A549 treated with CORT108297 at 1 μM for 4 hours (cell line): ENCODE measurements around the gene CENPL. TPM values are rescaled to one million over a fixed set of nuclear protein-coding genes. Genes with fewer than 3 reads are reported as not detected.

ENCODE experiments used
- total RNA-seq: library from RNA; stranded (reverse); fragments of 200-300 nt; extraction: Qiagen RNA extraction; gene quantifications from 5 replicates; pipeline ENCODE4 v1.2.3, GENCODE V29; 2022

CENPL gene, protein sequence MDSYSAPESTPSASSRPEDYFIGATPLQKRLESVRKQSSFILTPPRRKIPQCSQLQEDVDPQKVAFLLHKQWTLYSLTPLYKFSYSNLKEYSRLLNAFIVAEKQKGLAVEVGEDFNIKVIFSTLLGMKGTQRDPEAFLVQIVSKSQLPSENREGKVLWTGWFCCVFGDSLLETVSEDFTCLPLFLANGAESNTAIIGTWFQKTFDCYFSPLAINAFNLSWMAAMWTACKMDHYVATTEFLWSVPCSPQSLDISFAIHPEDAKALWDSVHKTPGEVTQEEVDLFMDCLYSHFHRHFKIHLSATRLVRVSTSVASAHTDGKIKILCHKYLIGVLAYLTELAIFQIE
- total RNA-seq: 11.8 to 12.7 TPM (median 12.5 TPM) in 5 replicates

DNA sequence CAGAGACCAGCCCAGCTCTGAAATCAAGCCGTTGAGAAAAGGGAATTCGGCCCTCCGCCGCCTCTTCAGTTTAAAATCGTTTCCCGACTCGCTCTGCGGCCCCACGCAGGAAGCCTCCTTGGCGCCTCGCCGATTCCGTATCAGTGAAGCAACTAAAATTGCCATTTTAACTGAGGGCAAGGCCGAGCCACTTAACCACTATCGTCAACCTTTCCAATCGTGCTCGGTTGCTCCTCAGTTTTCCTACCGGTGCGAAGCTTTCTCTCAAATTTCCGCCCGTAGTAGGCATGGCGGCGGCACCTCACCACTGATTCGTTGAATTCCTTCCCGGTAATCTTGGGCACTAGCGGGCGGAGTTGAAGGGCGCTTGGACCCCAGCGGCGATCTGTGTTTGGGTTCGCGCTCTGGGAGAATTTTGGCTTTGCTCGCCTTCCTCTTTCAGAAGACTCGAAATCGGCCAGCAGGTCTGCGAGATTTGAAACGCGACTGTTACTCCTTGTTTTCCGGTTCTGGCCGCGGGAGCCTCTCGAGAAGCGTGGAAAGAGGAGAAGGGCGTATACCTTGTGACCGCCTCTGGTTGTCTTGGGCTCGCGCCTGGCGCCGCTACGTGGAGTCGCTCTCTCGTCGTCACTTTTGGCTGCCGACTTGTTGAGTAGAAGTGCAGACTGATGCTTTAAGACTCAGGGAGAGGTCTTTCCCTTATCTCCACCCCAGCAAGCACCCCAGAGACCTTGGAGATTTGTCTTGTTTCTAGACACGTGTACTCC lies at the start of gene CENPL, which contains the start of gene DARS2:
Gene CENPL (minus strand): TSS at position 569 of the 767 bp plus-strand sequence. CDS start 13,584 bp downstream, outside the sequence.
Gene DARS2 (plus strand): TSS at position 359 of the 767 bp plus-strand sequence. CDS start 557 bp downstream, outside the sequence.

DNA sequence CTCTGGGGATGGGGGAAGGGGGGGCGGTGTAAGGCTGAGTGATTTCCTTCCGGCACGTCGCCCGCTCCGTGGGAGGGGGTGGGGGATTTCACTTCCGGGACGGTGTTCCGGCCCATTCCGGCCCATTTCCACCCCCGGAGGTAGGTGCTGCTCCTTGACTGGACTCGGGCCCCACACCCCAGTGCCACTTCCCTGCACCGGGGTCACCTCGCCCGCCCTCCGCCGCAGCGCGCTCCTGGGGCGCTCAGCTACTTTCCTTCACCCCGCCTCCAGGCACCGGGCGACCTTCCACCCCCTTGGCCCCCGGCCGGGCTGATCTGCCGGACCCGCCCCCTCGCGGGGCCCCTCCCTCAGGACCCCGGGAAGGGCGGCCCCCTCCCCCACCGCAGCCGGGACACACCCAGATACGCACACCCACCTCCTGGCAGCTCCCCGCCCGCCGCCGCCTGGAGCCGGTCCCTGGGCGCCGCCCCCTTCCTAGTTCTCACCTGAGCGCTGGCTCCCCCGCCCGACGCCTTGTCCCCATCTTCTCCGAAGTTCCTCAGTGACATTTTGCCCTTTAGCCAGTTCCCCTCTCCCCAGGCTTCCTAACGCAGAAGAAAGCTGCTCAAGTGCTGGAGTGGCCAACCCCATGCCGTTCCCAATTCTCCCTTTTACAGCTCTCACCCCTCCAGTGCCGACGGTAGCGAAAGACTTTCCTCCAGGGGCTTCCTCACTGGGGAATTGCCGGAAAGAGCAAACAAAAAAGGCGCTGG lies 43.8 kb upstream of the CENPL start, which contains the start of gene ZBTB37:
Gene ZBTB37 (plus strand): TSS at position 115 of the 755 bp plus-strand sequence. CDS start 1,846 bp downstream, outside the sequence.

GRCh38 chr1:173867753-173868265 lies 43.1 kb upstream of the CENPL start, which contains the start of gene GAS5:
Gene GAS5, minus strand, starts transcription at chr1:173867989.

Other genes starting within 250 kb of the CENPL start
- gene SLC9C2, start 221.8 kb downstream of the CENPL start, total RNA-seq: not detected in 5 replicates
- gene TEX50, start 189.5 kb downstream of the CENPL start, total RNA-seq: not detected in 5 replicates
- 0.09 to 0.26 TPM (median 0.21 TPM) in 5 replicates for gene ANKRD45, start 155.0 kb downstream of the CENPL start, total RNA-seq
- 9.9 to 14.7 TPM (median 12.6 TPM) in 5 replicates for gene KLHL20, start 109.9 kb downstream of the CENPL start, total RNA-seq
- 37.7 to 48.0 TPM (median 42.3 TPM) in 5 replicates for gene DARS2, start 210 bp downstream of the CENPL start, total RNA-seq
- gene GAS5, start 43.1 kb upstream of the CENPL start, total RNA-seq: 293 to 333 TPM (median 300 TPM) in 5 replicates
- gene ZBTB37, start 43.5 kb upstream of the CENPL start, total RNA-seq: 1.1 to 1.5 TPM (median 1.4 TPM) in 5 replicates
- gene SERPINC1, start 92.4 kb upstream of the CENPL start, total RNA-seq: 0.06 to 0.23 TPM (median 0.09 TPM) in 4 of 5 replicates, not detected in the other
- gene RC3H1, start 197.5 kb upstream of the CENPL start, total RNA-seq: 4.8 to 6.6 TPM (median 5.5 TPM) in 5 replicates